RWPE2 (cell line): ENCODE data around the gene RSPH9.

Source experiments
- ATAC-seq: fragments of 200-7000 bp; cut with Tn5 transposase; 3 replicates; pipeline ENCODE4 v1.9.1; 2021; ENCODE audit warnings: low read depth
- DNase-seq: peaks from one replicate; pipeline ENCODE4 v3.0.0-alpha.2; 2020; ENCODE audit warnings: low spot score
- H3K27ac ChIP-seq: fragments of 450-650 bp; 2 replicates; pipeline ENCODE4 v1.5.1; 2017; ENCODE audit warnings: mild to moderate bottlenecking; ENCODE audit not compliant: poor library complexity, severe bottlenecking
- H3K27me3 ChIP-seq: fragments of 250-450 bp; sonication (Bioruptor Pico); 2 replicates; pipeline ENCODE4 v1.5.1; 2021; ENCODE audit warnings: mild to moderate bottlenecking, moderate library complexity; ENCODE audit not compliant: insufficient read depth, poor library complexity, severe bottlenecking
- H3K36me3 ChIP-seq: fragments of 250-450 bp; sonication (Bioruptor Pico); 2 replicates; pipeline ENCODE4 v1.5.1; 2020; ENCODE audit warnings: low read depth, mild to moderate bottlenecking, moderate library complexity
- H3K4me1 ChIP-seq: fragments of 250-450 bp; sonication (Bioruptor Pico); 2 replicates; pipeline ENCODE4 v1.5.1; 2021; ENCODE audit warnings: mild to moderate bottlenecking, moderate library complexity; ENCODE audit not compliant: insufficient read depth, poor library complexity, severe bottlenecking
- H3K4me3 ChIP-seq: fragments of 250-450 bp; sonication (Bioruptor Pico); 2 replicates; pipeline ENCODE4 v1.5.1; 2021; ENCODE audit warnings: mild to moderate bottlenecking, moderate library complexity; ENCODE audit not compliant: severe bottlenecking
- H3K9me3 ChIP-seq: fragments of 250-450 bp; sonication (Bioruptor Pico); 2 replicates; pipeline ENCODE4 v1.5.1; 2021; ENCODE audit warnings: mild to moderate bottlenecking, moderate library complexity; ENCODE audit not compliant: severe bottlenecking
- CTCF ChIP-seq: fragments of 450-650 bp; IDR thresholded peaks from one replicate; pipeline ENCODE4 v1.5.1; 2017; ENCODE audit warnings: mild to moderate bottlenecking, moderate library complexity; ENCODE audit not compliant: poor library complexity, severe bottlenecking

The RSPH9 gene

GRCh38 chr6:43674921-43675320 lies 30.1 kb downstream of the RSPH9 start:
- H3K4me3 ChIP-seq, result no peak overlapping the region
- no peak for TF ChIP-seq CTCF
- H3K27ac ChIP-seq, result no peak overlapping the region
- no peak for ATAC-seq
- no peaks in the 10 kb centered on the region for H3K9me3 ChIP-seq
- peaks cover 54% of the 10 kb centered on the region for H3K36me3 ChIP-seq
- H3K27me3 ChIP-seq, result no peaks in the 10 kb centered on the region
- no peaks in the 10 kb centered on the region for H3K4me1 ChIP-seq
- no peak for DNase-seq

- no peaks in the 10 kb centered on the region for H3K4me1 ChIP-seq
- no peaks in the 10 kb centered on the region for H3K27me3 ChIP-seq
- no peak for ATAC-seq
- peaks cover 72% of the 10 kb centered on the region for H3K36me3 ChIP-seq
- H3K9me3 ChIP-seq, result no peaks in the 10 kb centered on the region
- TF ChIP-seq CTCF, result no peak
- no peak for DNase-seq
- no peak overlapping the region for H3K4me3 ChIP-seq
- H3K27ac ChIP-seq, result no peak overlapping the region
These were observed 32.2 kb downstream of the RSPH9 start for GRCh38 chr6:43676962-43677606.

GRCh38 chr6:43677759-43678158 lies 32.9 kb downstream of the RSPH9 start:
- no peak overlapping the region for H3K27ac ChIP-seq
- H3K9me3 ChIP-seq, result no peaks in the 10 kb centered on the region
- TF ChIP-seq CTCF, result no peak
- peaks cover 72% of the 10 kb centered on the region for H3K36me3 ChIP-seq
- ATAC-seq (no peak), DNase-seq (no peak)
- no peaks in the 10 kb centered on the region for H3K27me3 ChIP-seq
- H3K4me1 ChIP-seq, result no peaks in the 10 kb centered on the region
- H3K4me3 ChIP-seq, result no peak overlapping the region

- Histone ChIP-seq H3K27ac (no peak overlapping the region), H3K27me3 (no peaks in the 10 kb centered on the region), H3K36me3 (peaks cover 72% of the 10 kb centered on the region), H3K4me3 (no peak overlapping the region), H3K4me1 (no peaks in the 10 kb centered on the region), H3K9me3 (no peaks in the 10 kb centered on the region)
- DNase-seq (no peak), ATAC-seq (no peak)
- no peak for TF ChIP-seq CTCF
These were observed 33.5 kb downstream of the RSPH9 start for GRCh38 chr6:43678341-43678740.

- Histone ChIP-seq H3K36me3 (peaks cover 69% of the 10 kb centered on the region), H3K27me3 (no peaks in the 10 kb centered on the region), H3K9me3 (no peaks in the 10 kb centered on the region), H3K27ac (no peak overlapping the region), H3K4me1 (no peaks in the 10 kb centered on the region), H3K4me3 (no peak overlapping the region)
- no peak for TF ChIP-seq CTCF
- ATAC-seq, result no peak
- DNase-seq, result no peak
These were observed 34.2 kb downstream of the RSPH9 start for GRCh38 chr6:43679057-43679456.
